Upper lobe of left lung (tissue), 6 donors: ENCODE measurements around the gene PPM1A. TPM values are rescaled to one million over a fixed set of nuclear protein-coding genes. Genes with fewer than 3 reads are reported as not detected.

Source experiments
- ATAC-seq, 2 donors: fragments of 200-7000 bp; cut with Tn5 transposase; one replicate each; pipeline ENCODE4 v1.9.1; 2022; ENCODE audit warnings: mild to moderate bottlenecking in 2 of 2, moderate library complexity in 2 of 2; ENCODE audit not compliant: low FRiP score in 2 of 2
- DNase-seq, 2 donors: peaks; one replicate each; pipeline ENCODE4 v3.0.0-alpha.2; 2019 to 2020
- H3K27ac ChIP-seq, 4 donors: fragments of 200-600 bp; sonication (generic); one replicate each; pipeline ENCODE4 v1.5.1; 2016 to 2019
- H3K27me3 ChIP-seq, 4 donors: fragments of 200-600 bp; sonication (generic); one replicate each; pipeline ENCODE4 v1.5.1; 2017 to 2019
- H3K36me3 ChIP-seq, 4 donors: fragments of 200-600 bp; sonication (generic); one replicate each; pipeline ENCODE4 v1.5.1; 2016 to 2019
- H3K4me1 ChIP-seq, 4 donors: fragments of 200-600 bp; sonication (generic); one replicate each; pipeline ENCODE4 v1.5.1; 2018 to 2019
- H3K4me3 ChIP-seq, 4 donors: fragments of 200-600 bp; sonication (generic); one replicate each; pipeline ENCODE4 v1.5.1; 2017 to 2019; ENCODE audit warnings: mild to moderate bottlenecking in 2 of 4, moderate library complexity in 1 of 4
- H3K9me3 ChIP-seq, 4 donors: fragments of 200-600 bp; sonication (generic); one replicate each; pipeline ENCODE4 v1.5.1; 2018 to 2019
- CTCF ChIP-seq, 6 experiments: fragments of 450-650 bp in 4 of 6; fragments of 200-600 bp in 2 of 6; sonication (generic) in 2 of 6; IDR thresholded peaks; one replicate each; pipeline ENCODE4 v1.5.1; 2016 to 2019; ENCODE audit warnings: antibody characterized with exemption in 6 of 6
- EP300 ChIP-seq, 4 donors: sonication (generic); formaldehyde crosslinking; IDR thresholded peaks; one replicate each; pipeline ENCODE4 v1.5.1; 2017; ENCODE audit warnings: antibody characterized with exemption in 4 of 4, control low read depth in 2 of 4
- POLR2A ChIP-seq, 4 donors: fragments of 450-650 bp; IDR thresholded peaks; one replicate each; pipeline ENCODE4 v1.5.1; 2016 to 2017; ENCODE audit warnings: antibody characterized with exemption in 4 of 4, mild to moderate bottlenecking in 2 of 4
- POLR2AphosphoS5 ChIP-seq, 2 donors: sonication (generic); formaldehyde crosslinking; IDR thresholded peaks; one replicate each; pipeline ENCODE4 v1.5.1; 2017; ENCODE audit warnings: antibody characterized with exemption in 2 of 2
- WGBS, 2 donors: methylation state at CpG; one replicate each; pipeline ENCODE4 v1.1.5; 2017 to 2018; 5-methylcytosine and 5-hydroxymethylcytosine counted together
- total RNA-seq, 6 donors: library from RNA; depleted of rRNA in 4 of 6; stranded (reverse); fragments of >200 nt in 4 of 6; gene quantifications; one replicate each; pipeline versions ENCODE4 v1.1.0 to v1.2.1, GENCODE V29; 2016 to 2021
- donor health status: DM: no; HTN: no; CAD: no; lungs with moderate emphysema.
- donor health status: DM: no; HTN: yes; CAD: no; lungs with severe emphysema.

The PPM1A gene
- total RNA-seq, 6 donors from 2014 or later, result 20.5 to 71.8 (median 43.7) TPM

DNA sequence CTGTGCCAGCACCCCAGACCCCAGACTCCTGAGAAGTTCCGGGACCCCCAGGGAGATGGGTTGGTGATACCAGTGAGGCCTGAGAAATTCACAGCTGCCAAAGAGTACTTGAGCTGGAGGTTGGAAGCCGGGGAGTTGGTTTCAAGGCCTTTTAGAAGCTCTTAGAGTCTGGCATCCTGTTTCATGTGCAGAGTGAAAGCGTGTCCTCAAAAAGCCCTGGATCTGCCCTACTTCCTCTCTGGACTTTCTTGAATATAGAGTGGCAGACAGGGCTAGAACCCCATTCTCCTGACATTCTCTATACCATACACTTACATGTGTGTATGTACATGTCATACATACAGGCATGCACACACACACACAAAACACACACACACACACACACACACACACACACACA, 31.3 kb upstream of the PPM1A start:
- H3K4me3 ChIP-seq, result no peak overlapping the region
- ATAC-seq (no peak), DNase-seq (no peak)
- 57 to 63% methylated on average over 1 to 3 of the region's 3 CpGs for WGBS, 2 donors
- no peak overlapping the region for H3K27ac ChIP-seq
- no peaks in the 10 kb centered on the region for H3K27me3 ChIP-seq
- no peaks in the 10 kb centered on the region for H3K36me3 ChIP-seq
- no peaks in the 10 kb centered on the region for H3K9me3 ChIP-seq
- TF ChIP-seq POLR2AphosphoS5 (IDR thresholded peaks at IDR 0.05), result no peak
- no peak for TF ChIP-seq POLR2A (IDR thresholded peaks at IDR 0.05)
- no peak for TF ChIP-seq CTCF (IDR thresholded peaks at IDR 0.05)
- no peak for TF ChIP-seq EP300 (IDR thresholded peaks at IDR 0.05)
- H3K4me1 ChIP-seq, result peaks cover 0 to 4% (median 0%) of the 10 kb centered on the region in 4 donors

DNA sequence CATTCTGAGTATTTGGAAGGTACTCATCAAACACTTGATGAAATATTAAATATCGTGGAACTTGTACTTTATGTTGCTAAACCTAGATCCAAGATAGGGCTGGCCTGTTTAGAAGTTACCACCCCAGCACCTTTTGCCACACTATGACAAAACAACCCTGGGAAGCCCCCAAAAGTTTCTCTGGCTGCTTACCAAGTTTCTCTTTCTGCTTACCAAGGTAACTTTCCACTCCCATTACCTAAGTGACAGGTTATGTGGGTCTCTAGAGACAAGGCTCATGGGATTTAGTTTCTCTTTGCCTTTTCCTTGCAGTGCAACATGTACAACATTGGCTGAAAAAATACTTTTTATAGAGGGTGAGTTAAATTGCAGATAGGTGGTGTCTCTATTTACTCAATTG, 28.9 kb upstream of the PPM1A start:
- Histone ChIP-seq H3K4me1 (peaks cover 0 to 4% (median 0%) of the 10 kb centered on the region in 4 donors), H3K4me3 (no peak overlapping the region), H3K36me3 (no peaks in the 10 kb centered on the region), H3K27me3 (no peaks in the 10 kb centered on the region), H3K27ac (no peak overlapping the region), H3K9me3 (no peaks in the 10 kb centered on the region)
- no peak for ATAC-seq
- 48 to 69% methylated on average over 1 of the region's 1 CpG for WGBS, 2 donors
- DNase-seq, result no peak
- TF ChIP-seq EP300 (IDR thresholded peaks at IDR 0.05) (no peak), POLR2A (IDR thresholded peaks at IDR 0.05) (no peak), POLR2AphosphoS5 (IDR thresholded peaks at IDR 0.05) (no peak), CTCF (IDR thresholded peaks at IDR 0.05) (no peak)

GRCh38 chr14:60220917-60221316, 28.1 kb upstream of the PPM1A start:
- DNase-seq, result no peak
- ATAC-seq, result no peak
- H3K4me1 ChIP-seq, result peaks cover 0 to 4% (median 0%) of the 10 kb centered on the region in 4 donors
- H3K27ac ChIP-seq, result no peak overlapping the region
- H3K4me3 ChIP-seq, result no peak overlapping the region
- H3K36me3 ChIP-seq, result no peaks in the 10 kb centered on the region
- no peaks in the 10 kb centered on the region for H3K9me3 ChIP-seq
- TF ChIP-seq POLR2AphosphoS5 (IDR thresholded peaks at IDR 0.05) (no peak), CTCF (IDR thresholded peaks at IDR 0.05) (no peak), POLR2A (IDR thresholded peaks at IDR 0.05) (no peak)
- WGBS, 2 donors, result 80 to 85% methylated on average over 10 of the region's 10 CpGs
- H3K27me3 ChIP-seq, result no peaks in the 10 kb centered on the region

DNA sequence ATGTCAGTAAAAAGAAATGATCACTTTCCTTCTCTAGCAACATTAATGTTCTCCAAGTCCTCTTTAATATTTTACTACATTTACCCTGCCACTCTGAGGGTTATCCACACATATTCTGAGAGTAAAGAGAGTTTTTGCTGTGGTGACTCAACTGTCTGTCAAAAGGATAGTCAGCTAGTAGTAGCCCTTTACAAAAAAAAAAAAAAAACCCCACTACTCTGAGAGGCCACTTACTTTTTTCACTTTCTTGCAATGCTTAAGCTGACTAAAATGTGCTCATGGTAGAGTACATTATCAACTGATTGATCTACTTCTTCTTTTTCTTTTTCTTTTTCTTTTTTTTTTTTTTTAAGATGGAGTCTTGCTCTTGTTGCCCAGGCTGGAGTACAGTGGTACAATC, 27.6 kb upstream of the PPM1A start:
- no peak overlapping the region for H3K27ac ChIP-seq
- H3K36me3 ChIP-seq, result no peaks in the 10 kb centered on the region
- H3K9me3 ChIP-seq, result no peaks in the 10 kb centered on the region
- ATAC-seq (no peak), DNase-seq (no peak)
- no peak overlapping the region for H3K4me3 ChIP-seq
- H3K4me1 ChIP-seq, result peaks cover 0 to 4% (median 0%) of the 10 kb centered on the region in 4 donors
- TF ChIP-seq EP300 (IDR thresholded peaks at IDR 0.05), result no peak
- no peak for TF ChIP-seq POLR2A (IDR thresholded peaks at IDR 0.05)
- TF ChIP-seq CTCF (IDR thresholded peaks at IDR 0.05), result no peak
- no peak for TF ChIP-seq POLR2AphosphoS5 (IDR thresholded peaks at IDR 0.05)
- H3K27me3 ChIP-seq, result no peaks in the 10 kb centered on the region

DNA sequence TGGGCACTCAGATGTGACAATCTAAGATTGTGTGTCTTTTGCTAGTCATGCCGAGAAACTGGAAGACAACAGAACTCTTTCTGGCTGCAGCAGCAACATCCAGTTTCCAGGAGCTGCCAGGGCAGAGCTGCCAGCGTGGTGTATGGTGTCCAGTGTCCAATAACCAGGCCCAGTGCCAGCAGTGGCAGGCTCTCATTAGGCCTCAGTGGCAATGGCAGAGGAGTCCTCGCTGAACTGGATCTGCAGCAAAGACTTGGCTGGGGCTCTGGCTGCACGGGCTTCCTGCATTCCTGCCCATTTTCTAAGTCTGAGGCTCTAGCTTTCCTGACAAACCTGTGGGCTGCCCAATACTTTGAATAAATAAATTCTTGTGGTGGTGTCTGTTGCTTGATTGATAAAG, 26.2 kb upstream of the PPM1A start:
- no peaks in the 10 kb centered on the region for H3K4me1 ChIP-seq
- H3K27me3 ChIP-seq, result no peaks in the 10 kb centered on the region
- H3K36me3 ChIP-seq, result no peaks in the 10 kb centered on the region
- no peak overlapping the region for H3K27ac ChIP-seq
- no peak overlapping the region for H3K4me3 ChIP-seq
- ATAC-seq, result no peak
- H3K9me3 ChIP-seq, result no peaks in the 10 kb centered on the region
- TF ChIP-seq POLR2A (IDR thresholded peaks at IDR 0.05), result no peak
- no peak for TF ChIP-seq POLR2AphosphoS5 (IDR thresholded peaks at IDR 0.05)
- TF ChIP-seq CTCF (IDR thresholded peaks at IDR 0.05), result no peak
- TF ChIP-seq EP300 (IDR thresholded peaks at IDR 0.05), result no peak
- peak in 1 of 2 donors; percentile 45 for DNase-seq
- 64 to 80% methylated on average over 3 to 4 of the region's 4 CpGs for WGBS, 2 donors
